Glomerular endothelial cell (primary cell): ENCODE data around the gene TCN2. TPM values are rescaled to one million over a fixed set of nuclear protein-coding genes. Genes with fewer than 3 reads are reported as not detected.
A peak's percentile ranks its signal among the peaks of the same experiment; 100 is the strongest.
"Not testable (repeated sequence)": the region's sequence is repeated elsewhere in the genome, so short reads cannot be mapped to it uniquely, and the experiment has no call there.

Experiments used
- DNase-seq: peaks from one replicate; pipeline ENCODE4 v3.0.0-alpha.2; 2011; ENCODE audit warnings: low read depth, low spot score; ENCODE audit errors: extremely low read depth
- total RNA-seq: library from RNA; depleted of rRNA; stranded (reverse); fragments of >200 nt; gene quantifications from 2 replicates; pipeline ENCODE4 v1.2.3, GENCODE V29; 2015

Gene TCN2
- total RNA-seq, 1 donor from 2014 or later, result 40.1 TPM

DNA sequence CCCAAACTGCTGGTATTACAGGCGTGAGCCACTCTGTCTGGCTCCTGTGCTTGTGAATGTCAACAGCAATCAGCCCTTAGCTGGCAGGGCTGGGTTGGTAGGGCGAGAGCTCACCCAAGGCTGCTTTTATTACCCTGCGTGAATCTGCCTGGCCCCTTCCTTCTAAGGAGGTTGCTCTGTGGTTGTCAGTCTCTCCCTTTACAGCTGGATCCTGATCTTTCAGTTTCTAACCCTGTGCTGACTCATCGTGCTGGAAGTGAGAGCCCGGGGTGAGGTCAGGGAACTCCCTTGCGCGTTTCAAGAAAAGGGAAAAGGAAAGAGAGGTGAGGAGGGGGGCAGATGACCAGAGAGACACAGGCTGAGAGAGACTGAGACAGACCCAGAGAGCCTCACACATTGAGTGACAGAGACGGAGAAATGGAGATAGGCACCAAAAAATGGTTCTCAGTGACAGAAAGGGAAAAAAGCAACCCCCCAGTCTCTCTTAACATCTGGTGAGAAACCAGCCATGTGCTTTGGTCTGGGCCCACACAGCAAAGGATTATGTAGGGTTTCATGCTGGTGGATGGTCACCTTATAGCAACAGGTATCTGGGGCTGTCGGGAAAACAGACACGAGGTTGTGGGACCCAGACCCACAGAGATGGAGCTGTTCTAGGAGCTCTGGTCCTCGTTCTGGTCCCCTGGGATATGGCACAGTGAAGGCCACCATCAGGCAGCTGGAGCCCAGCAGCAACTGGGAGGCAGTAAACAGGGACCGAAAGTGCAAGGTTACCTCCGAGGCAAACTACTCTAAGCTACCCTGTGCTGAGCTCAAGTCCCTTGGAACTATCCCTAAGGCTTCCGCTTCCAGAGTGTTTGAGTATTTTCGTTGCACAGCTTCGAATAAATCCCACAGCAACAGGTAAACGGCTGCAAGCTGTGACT is 2.5 kb downstream of the TCN2 start:
- DNase-seq, result no peak

DNA sequence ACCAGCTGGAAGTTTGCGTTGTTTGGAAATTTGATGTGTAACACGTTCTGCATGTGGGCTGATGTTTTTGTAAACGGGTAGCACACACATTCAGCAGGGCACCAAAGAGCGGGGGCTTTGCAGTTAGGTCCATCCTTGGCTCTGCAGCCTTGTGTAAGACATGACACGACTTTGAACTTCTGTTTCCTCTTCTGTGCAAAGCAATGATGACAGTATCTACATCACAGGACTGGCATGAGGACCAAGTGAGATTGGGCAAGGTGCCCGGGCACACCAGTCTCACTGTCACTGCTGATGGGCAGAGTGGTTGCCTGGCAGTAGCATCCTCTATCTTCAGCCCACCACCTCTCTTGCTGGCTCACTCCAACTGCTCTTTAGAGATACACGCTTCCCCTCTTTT is 3.3 kb downstream of the TCN2 start:
- DNase-seq, result no peak

DNA sequence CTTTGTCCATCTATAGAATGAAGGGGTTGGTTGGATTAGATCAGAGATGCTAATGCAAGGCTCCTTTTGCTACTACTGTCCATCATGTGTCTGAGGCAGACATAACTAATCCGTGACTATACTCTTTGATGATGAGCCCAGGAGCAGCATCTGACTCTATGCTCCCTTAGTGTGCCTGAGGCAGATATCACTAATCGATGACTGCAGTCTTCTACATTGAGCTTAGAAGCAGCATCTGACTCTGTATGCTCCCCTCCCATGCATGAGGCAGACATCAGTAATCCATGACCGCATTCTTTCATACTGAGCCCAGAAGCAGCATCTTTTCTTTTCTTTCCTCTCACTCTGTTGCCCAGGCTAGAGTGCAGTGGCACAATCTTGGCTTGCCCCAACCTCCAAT is 4.2 kb downstream of the TCN2 start:
- no peak for DNase-seq

DNA sequence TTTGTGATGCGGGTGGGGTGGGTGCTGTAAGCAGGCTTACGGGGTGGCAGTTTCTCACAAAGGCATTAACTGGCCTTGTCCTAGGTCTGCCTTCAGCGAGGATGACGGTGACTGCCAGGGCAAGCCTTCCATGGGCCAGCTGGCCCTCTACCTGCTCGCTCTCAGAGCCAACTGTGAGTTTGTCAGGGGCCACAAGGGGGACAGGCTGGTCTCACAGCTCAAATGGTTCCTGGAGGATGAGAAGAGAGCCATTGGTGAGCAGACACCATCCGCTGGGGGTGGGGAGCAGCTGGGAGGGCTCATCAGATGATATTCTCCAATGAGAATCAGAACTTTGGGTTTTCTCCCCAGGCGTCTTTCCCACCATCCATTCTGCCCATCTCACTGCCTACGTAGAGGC is 5.8 kb downstream of the TCN2 start:
- no peak for DNase-seq

DNA sequence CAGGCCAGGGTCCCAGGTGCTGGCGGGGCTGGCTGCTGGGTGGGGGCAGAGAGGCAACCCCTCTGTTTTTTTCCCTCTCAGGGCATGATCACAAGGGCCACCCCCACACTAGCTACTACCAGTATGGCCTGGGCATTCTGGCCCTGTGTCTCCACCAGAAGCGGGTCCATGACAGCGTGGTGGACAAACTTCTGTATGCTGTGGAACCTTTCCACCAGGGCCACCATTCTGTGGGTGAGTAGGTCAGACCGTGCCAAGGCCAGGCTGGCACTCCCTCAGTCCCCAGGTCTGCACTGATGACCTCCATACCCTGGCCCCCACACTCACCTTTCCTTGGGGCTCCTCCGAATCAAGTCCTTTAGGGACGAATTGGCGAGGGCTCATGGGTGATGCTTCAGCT is 7.3 kb downstream of the TCN2 start:
- DNase-seq, result no peak

DNA sequence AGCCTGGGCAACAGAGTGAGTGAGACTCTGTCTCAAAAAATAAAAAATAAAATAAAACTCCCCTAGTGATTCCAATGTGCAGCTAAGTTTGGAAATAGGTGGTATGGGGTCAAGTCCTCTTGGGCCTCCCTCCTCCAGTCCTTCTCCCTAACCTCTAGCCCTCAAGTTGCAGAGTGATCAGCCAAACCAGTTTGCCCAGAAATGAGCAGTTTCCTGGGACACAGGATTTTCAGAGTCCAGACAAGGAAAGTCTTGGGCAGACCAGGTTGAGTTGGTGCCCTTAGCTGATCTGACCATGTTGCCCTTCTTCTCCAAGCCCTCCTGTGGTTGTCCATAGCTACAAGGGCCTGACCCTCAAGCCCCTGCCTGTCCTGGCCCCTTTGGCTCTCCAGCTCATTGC is 7.9 kb downstream of the TCN2 start:
- DNase-seq, result no peak

DNA sequence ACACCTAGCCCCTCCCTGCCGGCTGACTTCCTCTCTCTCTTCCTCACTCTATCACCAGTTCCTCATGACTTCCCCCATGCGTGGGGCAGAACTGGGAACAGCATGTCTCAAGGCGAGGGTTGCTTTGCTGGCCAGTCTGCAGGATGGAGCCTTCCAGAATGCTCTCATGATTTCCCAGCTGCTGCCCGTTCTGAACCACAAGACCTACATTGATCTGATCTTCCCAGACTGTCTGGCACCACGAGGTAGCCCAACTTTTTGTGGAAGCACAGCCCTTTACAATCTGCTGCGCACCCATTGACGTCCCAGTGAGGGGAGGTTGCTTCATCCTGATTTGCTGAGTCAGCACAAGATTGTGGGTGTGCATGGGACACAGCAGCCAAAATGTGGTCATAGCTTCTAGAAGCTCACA is 8.6 kb downstream of the TCN2 start:
- no peak for DNase-seq

DNA sequence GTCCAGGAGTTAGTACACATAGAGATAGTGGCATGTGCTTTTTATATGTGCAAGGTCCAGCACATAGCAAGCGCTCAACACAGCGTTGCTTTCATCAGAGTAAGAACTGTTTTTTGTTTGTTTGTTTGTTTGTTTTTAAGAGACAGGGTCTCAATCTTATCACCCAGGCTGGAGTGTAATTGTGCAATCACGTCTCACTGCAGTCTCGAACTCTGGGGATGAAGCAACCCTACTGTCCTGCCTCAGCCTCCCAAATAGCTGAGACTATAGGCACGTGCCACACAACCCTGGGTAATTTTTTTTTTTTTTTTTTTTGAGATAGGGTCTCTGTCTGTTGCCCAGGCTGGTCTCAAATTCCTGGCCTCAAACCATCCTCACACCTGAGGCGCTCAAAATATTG is 10.8 kb downstream of the TCN2 start:
- DNase-seq, result no peak

DNA sequence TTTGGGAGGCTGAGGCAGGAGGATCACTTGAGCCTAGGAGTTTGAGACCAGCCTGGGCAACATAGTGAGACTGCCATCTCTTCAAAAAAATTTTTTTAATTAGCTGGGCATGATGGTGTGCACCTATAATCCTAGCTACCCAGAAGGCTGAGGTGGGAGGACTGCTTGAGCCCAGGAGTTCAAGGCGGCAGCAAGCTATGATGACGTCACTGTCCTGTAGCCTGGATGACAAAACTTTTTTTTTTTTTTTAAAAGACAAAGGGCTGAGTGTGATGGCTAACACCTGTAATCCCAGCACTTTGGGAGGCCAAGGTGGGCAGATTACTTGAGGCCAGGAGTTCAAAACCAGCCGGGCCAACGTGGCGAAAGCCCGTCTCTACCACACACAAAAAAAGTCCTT is 12.9 kb downstream of the TCN2 start:
- not testable (repeated sequence) for DNase-seq

DNA sequence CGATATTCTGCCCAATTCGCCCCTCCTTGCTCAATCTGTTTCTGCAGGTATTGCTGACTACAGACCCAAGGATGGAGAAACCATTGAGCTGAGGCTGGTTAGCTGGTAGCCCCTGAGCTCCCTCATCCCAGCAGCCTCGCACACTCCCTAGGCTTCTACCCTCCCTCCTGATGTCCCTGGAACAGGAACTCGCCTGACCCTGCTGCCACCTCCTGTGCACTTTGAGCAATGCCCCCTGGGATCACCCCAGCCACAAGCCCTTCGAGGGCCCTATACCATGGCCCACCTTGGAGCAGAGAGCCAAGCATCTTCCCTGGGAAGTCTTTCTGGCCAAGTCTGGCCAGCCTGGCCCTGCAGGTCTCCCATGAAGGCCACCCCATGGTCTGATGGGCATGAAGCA is 19.4 kb downstream of the TCN2 start:
- no peak for DNase-seq

DNA sequence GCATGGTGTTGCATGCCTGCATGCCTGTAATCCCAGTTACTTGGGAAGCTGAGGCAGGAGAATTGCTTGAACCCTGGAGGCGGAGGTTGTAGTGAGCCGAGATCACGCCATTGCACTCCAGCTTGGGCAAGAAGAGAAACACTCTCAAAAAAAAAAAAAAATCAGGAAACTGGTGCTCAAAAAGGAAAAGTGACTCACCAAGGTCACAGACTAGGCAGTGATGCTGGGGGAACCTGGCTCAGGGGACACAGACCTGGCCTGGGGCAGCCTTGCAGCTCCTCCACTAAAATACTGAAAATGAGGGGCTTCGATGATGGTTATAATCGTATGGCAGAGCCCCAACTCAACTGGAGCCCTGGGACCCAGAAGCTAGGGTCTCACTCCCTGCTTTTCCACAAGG is 20.5 kb downstream of the TCN2 start:
- no peak for DNase-seq

DNA sequence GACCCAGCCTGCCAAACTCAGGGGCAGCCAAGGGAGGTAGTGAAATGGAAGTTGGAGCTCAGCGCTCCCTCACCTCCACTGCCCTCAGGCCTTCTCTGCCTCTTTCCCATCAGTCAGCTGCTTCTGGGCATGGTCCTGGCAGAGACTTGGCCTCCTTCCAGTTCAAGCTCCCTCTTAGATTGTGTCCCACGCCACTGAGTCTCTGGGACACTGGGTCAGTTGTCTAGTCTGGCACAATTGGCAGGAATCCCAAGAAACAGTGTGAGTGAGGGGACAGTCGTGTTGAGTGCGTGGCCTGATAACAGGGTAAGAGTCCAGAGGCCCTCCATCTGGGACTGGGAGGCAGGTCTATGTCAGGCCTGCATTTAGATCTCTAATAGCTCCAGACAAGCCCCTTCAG is 21.5 kb downstream of the TCN2 start:
- no peak for DNase-seq

DNA sequence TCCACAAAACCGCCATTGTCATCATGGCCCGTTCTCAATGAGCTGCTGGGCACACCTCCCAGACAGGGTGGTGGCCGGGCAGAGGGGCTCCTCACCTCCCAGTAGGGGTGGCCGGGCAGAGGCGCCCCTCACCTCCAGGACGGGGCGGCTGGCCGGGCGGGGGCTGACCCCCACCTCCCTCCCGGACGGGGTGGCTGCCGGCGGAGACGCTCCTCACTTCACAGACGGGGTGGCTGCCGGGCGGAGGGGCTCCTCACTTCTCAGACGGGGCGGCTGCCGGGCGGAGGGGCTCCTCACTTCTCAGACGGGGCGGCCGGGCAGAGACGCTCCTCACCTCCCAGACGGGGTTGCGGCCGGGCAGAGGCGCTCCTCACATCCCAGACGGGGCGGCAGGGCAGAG is 24.5 kb downstream of the TCN2 start:
- not testable (repeated sequence) for DNase-seq

DNA sequence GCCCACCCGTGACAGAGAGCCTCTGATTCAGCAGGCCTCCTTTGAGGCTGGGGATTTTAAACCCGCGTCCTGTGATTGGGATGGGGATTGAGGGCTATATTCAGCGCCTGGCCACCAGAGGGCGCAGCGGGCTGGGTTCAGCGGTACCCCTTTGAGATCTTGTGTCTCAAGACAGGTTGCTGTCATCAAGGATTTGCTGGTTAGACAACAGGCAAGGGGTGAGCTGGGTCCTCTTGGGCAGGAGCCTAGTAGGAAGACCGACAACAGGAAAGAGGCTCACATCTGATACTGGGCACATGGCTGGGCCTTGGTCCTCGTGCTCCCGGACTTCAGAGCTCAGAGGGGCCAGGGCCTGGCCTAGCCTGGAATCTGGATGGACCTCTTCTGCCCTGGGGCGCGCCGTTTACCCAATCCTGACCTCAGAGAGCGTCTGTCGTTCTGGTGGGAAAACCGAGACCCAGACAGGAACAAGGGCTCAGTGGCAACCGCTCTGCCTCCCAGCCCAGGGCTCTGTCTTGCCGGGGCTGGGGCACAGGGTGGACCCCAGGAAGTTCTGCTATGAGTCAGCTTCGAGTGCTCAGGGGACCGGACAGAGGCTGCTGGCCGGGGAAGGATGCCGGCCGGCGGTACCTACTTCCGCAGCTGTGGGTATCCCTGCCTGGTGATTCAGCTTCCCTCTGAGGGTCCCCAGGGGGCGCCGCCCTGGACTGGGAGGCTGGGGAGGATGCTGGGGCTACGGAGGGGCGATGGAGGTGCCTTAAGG is 27.7 kb downstream of the TCN2 start:
- peak; percentile 60 for DNase-seq

DNA sequence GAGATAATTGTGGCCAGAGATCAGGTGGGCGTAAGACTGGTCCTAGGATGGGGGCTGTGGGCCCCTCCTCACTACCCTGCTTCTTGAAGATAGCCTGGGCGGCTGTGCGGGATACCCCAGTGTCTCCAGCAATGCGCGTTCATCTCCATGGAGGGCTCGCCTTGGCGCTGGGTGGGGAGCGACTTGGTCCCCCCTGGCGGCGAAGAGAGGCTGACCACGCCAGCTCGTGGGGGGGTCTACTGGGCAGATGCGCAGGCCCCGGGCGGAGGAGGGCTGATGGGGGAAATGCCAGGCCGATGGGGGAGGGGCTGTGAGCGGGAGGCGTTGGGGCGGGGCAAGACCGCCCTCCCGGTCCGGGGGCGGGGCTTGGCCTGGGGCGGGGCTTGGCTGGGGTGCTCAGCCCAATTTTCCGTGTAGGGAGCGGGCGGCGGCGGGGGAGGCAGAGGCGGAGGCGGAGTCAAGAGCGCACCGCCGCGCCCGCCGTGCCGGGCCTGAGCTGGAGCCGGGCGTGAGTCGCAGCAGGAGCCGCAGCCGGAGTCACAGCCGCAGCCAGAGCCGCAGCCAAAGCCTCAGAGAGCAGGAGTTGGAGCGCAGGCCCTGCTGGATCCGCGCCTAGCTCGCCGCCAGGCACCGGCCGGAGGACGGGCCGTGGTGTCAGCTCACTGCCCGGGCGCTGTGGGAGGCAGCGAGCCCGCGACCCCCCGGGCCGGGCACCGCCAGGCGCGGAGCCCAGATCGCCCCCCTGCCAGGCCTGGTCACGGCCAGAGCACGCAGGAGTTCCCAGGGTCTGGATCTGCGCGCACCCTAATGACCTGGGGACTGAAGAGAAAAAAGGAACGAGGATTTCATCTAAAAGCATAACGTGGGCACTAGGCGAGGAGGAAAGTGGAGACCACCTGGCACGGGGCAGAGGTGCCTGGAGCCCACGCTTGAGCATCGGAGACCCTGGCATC is 28.6 kb downstream of the TCN2 start, which contains the start of gene SLC35E4:
Gene SLC35E4, plus strand, starts transcription at position 509 of the 953 bp plus-strand sequence. CDS start 670 bp downstream, outside the sequence.
- DNase-seq, result no peak

DNA sequence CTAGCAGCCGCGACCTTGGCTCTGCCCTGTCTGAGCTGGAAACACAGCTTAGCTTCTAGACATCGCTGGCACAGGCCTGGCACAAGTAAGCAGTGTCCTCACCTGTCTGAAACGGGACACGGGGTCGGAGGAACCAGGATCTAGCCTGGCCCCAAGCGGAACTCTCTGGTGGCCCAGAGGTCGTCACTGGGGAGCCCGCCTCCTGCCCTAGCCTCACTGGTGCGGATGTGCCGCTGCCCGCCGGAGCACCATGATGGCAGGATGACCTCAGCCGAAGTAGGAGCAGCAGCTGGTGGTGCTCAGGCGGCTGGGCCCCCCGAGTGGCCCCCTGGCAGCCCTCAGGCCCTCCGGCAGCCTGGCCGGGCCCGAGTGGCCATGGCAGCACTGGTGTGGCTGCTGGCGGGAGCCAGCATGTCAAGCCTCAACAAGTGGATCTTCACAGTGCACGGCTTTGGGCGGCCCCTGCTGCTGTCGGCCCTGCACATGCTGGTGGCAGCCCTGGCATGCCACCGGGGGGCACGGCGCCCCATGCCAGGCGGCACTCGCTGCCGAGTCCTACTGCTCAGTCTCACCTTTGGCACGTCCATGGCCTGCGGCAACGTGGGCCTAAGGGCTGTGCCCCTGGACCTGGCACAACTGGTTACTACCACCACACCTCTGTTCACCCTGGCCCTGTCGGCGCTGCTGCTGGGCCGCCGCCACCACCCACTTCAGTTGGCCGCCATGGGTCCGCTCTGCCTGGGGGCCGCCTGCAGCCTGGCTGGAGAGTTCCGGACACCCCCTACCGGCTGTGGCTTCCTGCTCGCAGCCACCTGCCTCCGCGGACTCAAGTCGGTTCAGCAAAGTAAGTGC is 29.5 kb downstream of the TCN2 start:
- DNase-seq, result no peak

DNA sequence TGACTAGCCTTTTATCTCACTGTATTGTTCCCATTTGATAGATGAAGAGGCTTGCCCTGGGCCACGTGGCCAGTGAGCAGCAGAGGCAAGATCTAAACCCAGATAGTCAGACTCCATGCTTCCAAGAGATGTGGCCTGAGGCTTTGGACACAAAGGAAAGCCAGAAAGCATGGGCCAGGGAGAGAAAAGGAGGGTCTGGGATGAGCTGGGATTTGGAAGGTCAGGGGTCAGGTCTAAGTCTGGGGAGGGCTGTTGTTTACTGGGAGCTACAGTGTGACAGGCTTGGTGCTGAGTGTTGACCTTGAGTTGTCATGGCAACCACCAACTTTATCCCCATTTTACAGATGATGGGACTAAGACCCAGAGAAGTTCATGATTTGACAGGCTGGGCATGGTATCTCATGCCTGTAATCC is 30.7 kb downstream of the TCN2 start:
- no peak for DNase-seq

DNA sequence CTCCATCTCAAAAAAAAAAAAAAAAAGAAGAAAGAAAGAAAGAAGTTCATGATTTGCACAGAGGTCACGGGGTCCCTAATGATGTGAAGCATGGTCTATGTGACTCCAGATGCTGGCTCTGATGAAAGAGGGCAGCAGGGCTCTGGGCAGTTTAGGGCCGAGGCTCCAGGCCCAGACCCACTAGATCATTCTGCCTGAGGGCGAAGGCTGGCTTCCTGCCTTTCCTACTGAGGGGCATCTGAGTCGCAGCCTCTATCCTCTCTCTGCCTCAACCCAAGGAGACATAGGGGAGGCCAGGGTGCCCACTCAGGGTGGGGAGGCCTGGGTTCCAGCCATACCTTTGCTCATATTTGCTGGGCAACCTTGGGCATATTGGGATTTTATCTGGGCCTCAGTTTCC is 33.4 kb downstream of the TCN2 start:
- DNase-seq, result no peak

DNA sequence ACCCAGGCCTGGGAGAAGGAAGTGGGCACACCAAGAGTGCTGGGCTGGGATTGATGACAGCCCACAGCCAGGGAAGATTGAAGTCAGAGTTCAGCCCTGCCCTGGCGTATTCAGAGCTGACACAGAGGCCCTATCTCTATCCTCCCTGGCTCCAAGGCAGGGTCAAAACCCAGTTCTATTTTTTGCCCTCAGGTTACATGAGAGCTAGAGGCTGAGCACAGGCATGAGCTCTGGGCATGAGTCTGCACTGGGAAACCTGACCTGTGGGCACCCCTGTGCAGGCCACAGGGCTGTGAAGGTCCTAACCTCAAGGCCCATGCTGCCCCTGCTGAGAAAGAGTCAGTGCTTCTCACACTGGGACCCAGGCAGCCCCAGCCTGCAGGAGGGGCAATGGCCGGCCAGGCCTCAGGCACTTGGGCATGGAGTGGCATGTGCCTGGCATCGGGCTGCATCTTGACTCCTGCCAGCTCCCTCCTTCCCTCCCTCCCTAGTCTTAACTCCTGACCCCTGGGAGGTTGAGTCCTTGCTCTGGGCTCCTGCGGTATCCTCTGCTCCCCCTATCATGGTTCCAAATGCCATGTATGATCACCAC is 34.0 kb downstream of the TCN2 start:
- no peak for DNase-seq
